ENCODE results near the gene TMEM203. TPM values are rescaled to one million over a fixed set of nuclear protein-coding genes. Genes with fewer than 3 reads are reported as not detected.

The TMEM203 gene
- total RNA-seq, 1 donor from 2014 or later: 26.6 TPM

- ATAC-seq (peak in 1 of 2 donors; percentile 10), DNase-seq (no peak)
- TF ChIP-seq, protein P1, sequence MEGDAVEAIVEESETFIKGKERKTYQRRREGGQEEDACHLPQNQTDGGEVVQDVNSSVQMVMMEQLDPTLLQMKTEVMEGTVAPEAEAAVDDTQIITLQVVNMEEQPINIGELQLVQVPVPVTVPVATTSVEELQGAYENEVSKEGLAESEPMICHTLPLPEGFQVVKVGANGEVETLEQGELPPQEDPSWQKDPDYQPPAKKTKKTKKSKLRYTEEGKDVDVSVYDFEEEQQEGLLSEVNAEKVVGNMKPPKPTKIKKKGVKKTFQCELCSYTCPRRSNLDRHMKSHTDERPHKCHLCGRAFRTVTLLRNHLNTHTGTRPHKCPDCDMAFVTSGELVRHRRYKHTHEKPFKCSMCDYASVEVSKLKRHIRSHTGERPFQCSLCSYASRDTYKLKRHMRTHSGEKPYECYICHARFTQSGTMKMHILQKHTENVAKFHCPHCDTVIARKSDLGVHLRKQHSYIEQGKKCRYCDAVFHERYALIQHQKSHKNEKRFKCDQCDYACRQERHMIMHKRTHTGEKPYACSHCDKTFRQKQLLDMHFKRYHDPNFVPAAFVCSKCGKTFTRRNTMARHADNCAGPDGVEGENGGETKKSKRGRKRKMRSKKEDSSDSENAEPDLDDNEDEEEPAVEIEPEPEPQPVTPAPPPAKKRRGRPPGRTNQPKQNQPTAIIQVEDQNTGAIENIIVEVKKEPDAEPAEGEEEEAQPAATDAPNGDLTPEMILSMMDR (IDR thresholded peaks at IDR 0.05): no peak
- H3K4me1 ChIP-seq: peaks cover 6% of the 10 kb centered on the region
- peaks cover 16% of the 10 kb centered on the region for H3K27me3 ChIP-seq (ENCODE audit: low read depth)
- intact Hi-C loops (cut with DNase I): no loop called here
- peaks cover 33% of the 10 kb centered on the region for H3K36me3 ChIP-seq
- H3K27ac ChIP-seq: no peak overlapping the region
- no peak overlapping the region for H3K4me3 ChIP-seq
- H3K9me3 ChIP-seq: no peaks in the 10 kb centered on the region
These were observed 30.0 kb downstream of the TMEM203 start for GRCh38 chr9:137175345-137175961.

DNA sequence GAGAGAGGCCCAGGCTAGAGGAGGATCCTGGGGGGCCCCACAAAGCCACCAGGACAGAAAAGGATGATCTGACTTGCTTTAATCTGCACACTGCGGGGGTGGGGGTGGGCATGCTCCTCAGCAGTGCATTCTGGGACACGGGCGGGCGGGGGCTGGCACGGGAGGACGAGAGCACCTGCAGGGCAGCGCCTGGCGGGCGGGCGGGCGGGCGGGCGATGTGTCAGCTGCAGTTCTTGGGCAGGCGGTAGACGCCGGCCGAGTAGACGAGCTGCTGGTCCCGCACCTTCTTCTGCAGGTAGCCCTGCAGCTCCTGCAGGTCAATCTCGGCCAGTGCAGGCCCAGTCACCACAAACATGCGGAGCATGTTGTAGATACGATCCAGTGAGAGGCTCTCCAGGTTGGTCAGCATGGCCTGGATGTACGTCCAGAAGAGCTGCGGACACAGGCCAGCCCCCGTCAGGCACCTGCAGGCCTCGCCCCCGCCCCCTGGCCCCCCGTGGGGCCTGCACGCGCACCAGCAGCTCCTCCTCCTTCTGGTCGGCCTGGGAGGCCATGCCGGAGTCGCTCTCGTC, 30.6 kb downstream of the TMEM203 start:
- Histone ChIP-seq H3K36me3 (peaks cover 26% of the 10 kb centered on the region), H3K4me1 (peaks cover 9% of the 10 kb centered on the region), H3K9me3 (no peaks in the 10 kb centered on the region), H3K4me3 (no peak overlapping the region), H3K27me3 (ENCODE audit: low read depth) (peaks cover 22% of the 10 kb centered on the region), H3K27ac (no peak overlapping the region)
- no peak for DNase-seq
- intact Hi-C loops (cut with DNase I): no loop called here
- TF ChIP-seq, protein P1 (IDR thresholded peaks at IDR 0.05): no peak
- ATAC-seq: peak in 1 of 2 donors; percentile 25

DNA sequence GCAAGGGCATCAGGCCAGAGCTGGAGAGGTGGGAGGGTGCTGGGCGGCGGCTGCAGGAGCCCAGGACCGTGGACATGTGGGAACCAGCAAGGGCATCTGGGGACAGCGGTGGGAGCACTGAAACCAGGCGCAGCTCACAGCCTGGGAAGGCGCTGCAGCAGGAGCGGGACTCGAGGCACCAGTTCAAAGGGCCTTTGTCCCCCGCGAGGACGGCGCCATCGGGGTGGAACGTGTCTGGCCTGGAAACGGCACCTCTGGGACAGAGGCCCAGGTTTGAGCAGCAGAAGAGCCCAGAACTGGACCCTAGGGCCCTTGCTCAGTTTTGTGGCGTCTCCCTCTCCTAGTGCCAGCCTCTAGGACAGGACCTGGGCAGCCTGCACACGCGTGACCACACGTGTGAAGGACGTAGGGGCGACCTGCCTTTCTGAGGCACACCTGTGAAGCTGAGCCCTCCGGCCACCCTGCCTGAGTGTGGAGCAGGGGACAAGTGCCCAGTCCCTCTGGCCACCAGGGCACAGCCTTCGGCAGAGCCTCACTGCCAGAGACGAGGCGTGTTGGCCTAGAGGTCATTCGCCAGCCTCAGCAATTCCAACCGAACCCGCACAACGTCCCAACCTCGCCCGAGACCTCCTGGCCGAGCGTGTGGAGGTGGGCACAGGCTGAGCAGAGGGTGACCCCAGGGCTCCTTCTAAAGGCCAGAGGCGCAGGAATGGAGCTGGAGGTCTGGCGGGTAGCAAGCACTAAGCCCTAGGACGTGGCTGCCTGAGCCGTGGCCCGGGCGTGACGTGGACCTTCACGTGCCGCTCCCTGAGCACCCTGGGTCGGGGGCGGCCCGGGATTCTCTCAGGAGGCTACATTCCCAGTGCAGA, 31.4 kb downstream of the TMEM203 start:
- DNase-seq (no peak), ATAC-seq (no peak)
- TF ChIP-seq, protein P1 (IDR thresholded peaks at IDR 0.05): no peak
- peaks cover 17% of the 10 kb centered on the region for H3K4me1 ChIP-seq
- intact Hi-C loops (cut with DNase I): no loop called here
- H3K36me3 ChIP-seq: peaks cover 19% of the 10 kb centered on the region
- no peak overlapping the region for H3K27ac ChIP-seq
- H3K4me3 ChIP-seq: no peak overlapping the region
- peaks cover 30% of the 10 kb centered on the region for H3K27me3 ChIP-seq (ENCODE audit: low read depth)
- H3K9me3 ChIP-seq: no peaks in the 10 kb centered on the region

DNA sequence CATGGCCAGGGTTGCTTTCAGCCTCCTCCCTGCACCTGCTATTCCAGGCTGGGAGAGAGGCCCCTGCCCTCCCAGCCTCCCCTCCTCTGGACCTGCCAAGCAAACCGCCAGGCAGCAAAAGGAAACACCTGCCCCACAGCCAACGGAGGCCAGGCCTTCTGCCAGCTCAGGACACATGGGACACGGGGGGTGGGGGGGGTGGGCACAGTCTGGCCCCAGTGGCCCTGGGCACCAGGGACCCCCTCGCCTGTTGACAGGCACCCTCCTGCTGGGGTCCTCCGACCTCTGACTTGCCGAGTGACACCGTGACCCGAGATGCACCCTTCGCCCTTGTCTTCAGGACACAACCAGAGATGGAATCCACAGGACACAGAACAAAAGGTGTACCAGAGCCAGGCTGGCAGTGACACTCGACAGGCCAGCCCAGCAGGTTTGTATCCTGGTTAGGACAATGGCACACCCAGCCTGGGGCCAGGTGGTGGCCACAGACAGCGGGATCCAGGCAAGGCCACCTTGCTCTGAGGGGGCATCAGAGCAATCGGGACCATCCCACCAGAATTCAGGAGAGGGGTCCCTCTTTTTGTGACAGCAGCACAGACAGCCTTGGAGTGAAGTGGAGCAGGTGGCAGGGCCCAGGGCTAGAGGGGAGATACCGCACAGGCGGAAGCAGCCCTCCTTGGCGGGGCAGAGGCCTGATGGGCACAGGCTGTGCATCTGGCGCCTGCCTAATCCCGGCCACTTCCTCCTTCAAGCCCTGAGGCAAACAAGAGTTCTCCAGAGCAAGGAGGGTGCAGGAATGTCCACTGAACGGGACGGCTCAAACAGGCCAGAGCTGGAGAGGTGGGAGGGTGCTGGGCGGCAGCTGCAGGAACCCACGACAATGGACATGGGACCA, 32.3 kb downstream of the TMEM203 start:
- Histone ChIP-seq H3K27me3 (ENCODE audit: low read depth) (peaks cover 39% of the 10 kb centered on the region), H3K4me1 (peaks cover 24% of the 10 kb centered on the region), H3K27ac (no peak overlapping the region), H3K36me3 (peaks cover 10% of the 10 kb centered on the region), H3K4me3 (no peak overlapping the region), H3K9me3 (no peaks in the 10 kb centered on the region)
- ATAC-seq (peak in 1 of 2 donors; percentile 8), DNase-seq (no peak)
- intact Hi-C loops (cut with DNase I): no loop called here
- TF ChIP-seq, protein P1 (IDR thresholded peaks at IDR 0.05): no peak

Data from lower lobe of right lung (tissue), 2 donors.